ENCODE data around the gene GDF7.

Gene GDF7

DNA sequence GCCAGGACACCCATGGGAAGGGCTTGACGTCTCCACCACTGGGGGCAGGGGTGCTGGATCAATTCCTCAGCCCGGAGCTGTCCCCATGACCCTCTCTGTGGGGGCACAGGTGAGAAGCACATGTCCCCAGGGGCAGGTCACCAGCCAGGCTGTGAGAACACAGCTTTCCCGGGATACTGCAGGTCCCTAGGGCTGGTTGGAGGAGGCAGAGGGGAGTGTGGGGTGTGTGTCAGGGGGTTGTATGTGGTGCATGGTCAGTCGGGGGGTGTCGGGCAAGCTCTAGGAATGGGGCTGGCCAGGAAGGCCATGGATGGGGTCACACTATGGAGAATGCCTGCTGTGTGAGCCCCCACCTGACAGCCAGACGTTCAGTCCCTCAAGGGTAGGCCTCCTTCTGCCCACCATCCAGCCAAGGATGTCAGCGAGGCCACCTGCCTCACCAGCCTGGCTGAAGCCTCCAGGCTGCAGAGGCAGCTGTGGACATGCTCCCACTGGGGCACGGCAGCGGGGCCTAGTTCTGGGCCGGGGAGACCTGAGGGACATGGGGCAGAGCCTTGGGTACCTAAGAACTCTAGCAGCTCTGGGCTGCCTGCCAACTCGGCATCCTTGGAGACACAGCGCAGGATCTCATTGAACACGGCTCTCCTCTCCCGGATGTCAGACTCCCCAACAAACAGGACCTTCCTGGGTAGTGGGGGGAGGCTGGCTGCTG lies 26.4 kb upstream of the GDF7 start:
- no peak for TF ChIP-seq CTCF (conservative IDR thresholded peaks at IDR 0.05)
- no peak overlapping the region for H3K27ac ChIP-seq

GRCh38 chr2:20641123-20641985 lies 25.6 kb upstream of the GDF7 start:
- no peak overlapping the region for H3K27ac ChIP-seq
- TF ChIP-seq CTCF (conservative IDR thresholded peaks at IDR 0.05), result no peak

GRCh38 chr2:20642055-20642971 lies 24.6 kb upstream of the GDF7 start:
- peak; percentile 95 for TF ChIP-seq CTCF (conservative IDR thresholded peaks at IDR 0.05)
- no peak overlapping the region for H3K27ac ChIP-seq

DNA sequence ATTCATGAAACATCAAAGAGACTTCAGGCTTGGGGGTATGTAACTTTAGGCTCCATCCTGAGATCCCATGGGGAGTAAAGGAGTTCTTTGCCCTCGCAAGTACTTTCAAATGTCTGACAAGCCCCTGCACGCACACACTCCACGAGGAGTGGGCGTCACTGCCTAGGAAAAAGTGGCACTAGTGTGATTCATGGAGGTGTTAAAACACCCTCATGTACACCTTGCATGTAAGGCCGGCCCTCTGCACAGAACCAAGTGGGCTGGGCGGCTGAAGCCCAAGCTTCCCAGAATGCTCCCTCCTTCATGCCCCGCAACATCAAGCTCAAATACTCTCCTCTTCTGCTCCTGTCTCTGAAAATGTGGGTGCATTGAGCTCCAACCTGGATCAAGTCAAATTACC lies 23.9 kb upstream of the GDF7 start:
- TF ChIP-seq CTCF (conservative IDR thresholded peaks at IDR 0.05), result no peak
- no peak overlapping the region for H3K27ac ChIP-seq

GRCh38 chr2:20643826-20644225 lies 23.1 kb upstream of the GDF7 start:
- no peak for TF ChIP-seq CTCF (conservative IDR thresholded peaks at IDR 0.05)
- H3K27ac ChIP-seq, result no peak overlapping the region

GRCh38 chr2:20645301-20645701 lies 21.6 kb upstream of the GDF7 start:
- no peak overlapping the region for H3K27ac ChIP-seq
- TF ChIP-seq CTCF (conservative IDR thresholded peaks at IDR 0.05), result no peak

DNA sequence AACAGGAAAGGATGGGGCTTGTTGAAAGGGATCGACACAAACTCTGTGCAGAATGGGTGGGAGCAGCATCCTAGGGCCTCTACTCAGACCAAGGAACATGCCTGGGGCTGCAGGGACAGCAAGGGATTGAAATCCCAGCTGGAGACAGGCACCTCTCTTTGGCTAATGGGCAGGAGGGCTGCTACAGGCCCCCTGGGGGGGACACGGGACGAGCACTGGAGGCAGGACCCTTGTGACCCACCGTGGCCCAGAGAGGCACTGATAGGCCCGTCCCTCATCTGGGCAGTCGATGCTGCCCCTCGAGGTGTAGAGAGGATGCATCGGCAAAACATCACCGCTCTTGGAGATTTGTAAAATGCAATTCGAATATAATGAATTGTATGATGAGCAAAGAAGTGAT lies 21.2 kb upstream of the GDF7 start:
- TF ChIP-seq CTCF (conservative IDR thresholded peaks at IDR 0.05), result no peak
- H3K27ac ChIP-seq, result no peak overlapping the region

All from VCaP (cell line).